ENCODE data around the gene CASZ1. TPM values are rescaled to one million over a fixed set of nuclear protein-coding genes. Genes with fewer than 3 reads are reported as not detected.

Gene CASZ1
- total RNA-seq, 6 donors from 2014 or later: 39.7 to 112 (median 60.8) TPM

GRCh38 chr1:10720635-10721034, 75.8 kb downstream of the CASZ1 start:
- H3K27ac ChIP-seq: no peak overlapping the region
- H3K36me3 ChIP-seq: no peaks in the 10 kb centered on the region
- 86 to 87% methylated on average over 8 to 12 of the region's 12 CpGs for WGBS, 2 donors
- H3K4me1 ChIP-seq: peaks cover 22 to 68% (median 38%) of the 10 kb centered on the region in 4 donors
- no peaks in the 10 kb centered on the region for H3K9me3 ChIP-seq
- ATAC-seq (ENCODE audit: low FRiP score in 2 of 2) (no peak), DNase-seq (no peak)
- H3K4me3 ChIP-seq: no peak overlapping the region
- no peak for TF ChIP-seq EP300 (IDR thresholded peaks at IDR 0.05)
- TF ChIP-seq POLR2A (IDR thresholded peaks at IDR 0.05): no peak
- TF ChIP-seq, protein P1, sequence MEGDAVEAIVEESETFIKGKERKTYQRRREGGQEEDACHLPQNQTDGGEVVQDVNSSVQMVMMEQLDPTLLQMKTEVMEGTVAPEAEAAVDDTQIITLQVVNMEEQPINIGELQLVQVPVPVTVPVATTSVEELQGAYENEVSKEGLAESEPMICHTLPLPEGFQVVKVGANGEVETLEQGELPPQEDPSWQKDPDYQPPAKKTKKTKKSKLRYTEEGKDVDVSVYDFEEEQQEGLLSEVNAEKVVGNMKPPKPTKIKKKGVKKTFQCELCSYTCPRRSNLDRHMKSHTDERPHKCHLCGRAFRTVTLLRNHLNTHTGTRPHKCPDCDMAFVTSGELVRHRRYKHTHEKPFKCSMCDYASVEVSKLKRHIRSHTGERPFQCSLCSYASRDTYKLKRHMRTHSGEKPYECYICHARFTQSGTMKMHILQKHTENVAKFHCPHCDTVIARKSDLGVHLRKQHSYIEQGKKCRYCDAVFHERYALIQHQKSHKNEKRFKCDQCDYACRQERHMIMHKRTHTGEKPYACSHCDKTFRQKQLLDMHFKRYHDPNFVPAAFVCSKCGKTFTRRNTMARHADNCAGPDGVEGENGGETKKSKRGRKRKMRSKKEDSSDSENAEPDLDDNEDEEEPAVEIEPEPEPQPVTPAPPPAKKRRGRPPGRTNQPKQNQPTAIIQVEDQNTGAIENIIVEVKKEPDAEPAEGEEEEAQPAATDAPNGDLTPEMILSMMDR (IDR thresholded peaks at IDR 0.05): no peak
- no peak for TF ChIP-seq POLR2AphosphoS5 (IDR thresholded peaks at IDR 0.05)
- no peaks in the 10 kb centered on the region for H3K27me3 ChIP-seq

- 89 to 94% methylated on average over 8 to 9 of the region's 9 CpGs for WGBS, 2 donors
Observed at GRCh38 chr1:10718083-10718415, 78.4 kb downstream of the CASZ1 start.

GRCh38 chr1:10717296-10718082, 79.0 kb downstream of the CASZ1 start:
- no peak for DNase-seq
- peaks cover 11 to 56% (median 25%) of the 10 kb centered on the region in 4 donors for H3K4me1 ChIP-seq
- H3K4me3 ChIP-seq: peak overlapping the region in 1 of 4 donors; percentile 8
- no peaks in the 10 kb centered on the region for H3K36me3 ChIP-seq
- peak overlapping the region; percentile 51 to 77 (median 56) for H3K27ac ChIP-seq
- H3K9me3 ChIP-seq: no peaks in the 10 kb centered on the region
- no peak for TF ChIP-seq POLR2A (IDR thresholded peaks at IDR 0.05)
- peak in 1 of 2 donors; percentile 31 for TF ChIP-seq POLR2AphosphoS5 (IDR thresholded peaks at IDR 0.05)
- ATAC-seq (ENCODE audit: low FRiP score in 2 of 2): no peak
- no peaks in the 10 kb centered on the region for H3K27me3 ChIP-seq
- WGBS, 2 donors: 40 to 64% methylated on average over 7 to 22 of the region's 22 CpGs

More at GRCh38 chr1:10718083-10718415, 78.4 kb downstream of the CASZ1 start:
- Histone ChIP-seq H3K4me3 (peak overlapping the region in 1 of 4 donors; percentile 8), H3K36me3 (no peaks in the 10 kb centered on the region), H3K9me3 (no peaks in the 10 kb centered on the region), H3K27me3 (no peaks in the 10 kb centered on the region), H3K27ac (peak overlapping the region; percentile 51 to 77 (median 56)), H3K4me1 (peaks cover 11 to 56% (median 26%) of the 10 kb centered on the region in 4 donors)
- DNase-seq (no peak), ATAC-seq (ENCODE audit: low FRiP score in 2 of 2) (no peak)
- TF ChIP-seq EP300 (IDR thresholded peaks at IDR 0.05): no peak
- TF ChIP-seq POLR2A (IDR thresholded peaks at IDR 0.05): no peak
- TF ChIP-seq, protein P1 (IDR thresholded peaks at IDR 0.05): no peak
- no peak for TF ChIP-seq POLR2AphosphoS5 (IDR thresholded peaks at IDR 0.05)

GRCh38 chr1:10716840-10717239, 79.6 kb downstream of the CASZ1 start:
- no peak for DNase-seq
- Histone ChIP-seq H3K27me3 (no peaks in the 10 kb centered on the region), H3K4me3 (peak overlapping the region in 1 of 4 donors; percentile 8), H3K4me1 (peaks cover 11 to 56% (median 26%) of the 10 kb centered on the region in 4 donors), H3K27ac (peak overlapping the region in 2 of 4 donors; percentile 58 to 77), H3K36me3 (no peaks in the 10 kb centered on the region), H3K9me3 (no peaks in the 10 kb centered on the region)
- ATAC-seq (ENCODE audit: low FRiP score in 2 of 2): peak in 1 of 2 donors; percentile 4
- TF ChIP-seq, protein P1 (IDR thresholded peaks at IDR 0.05): no peak
- TF ChIP-seq POLR2A (IDR thresholded peaks at IDR 0.05) (no peak), POLR2AphosphoS5 (IDR thresholded peaks at IDR 0.05) (no peak), EP300 (IDR thresholded peaks at IDR 0.05) (no peak)
- WGBS, 2 donors: 60 to 67% methylated on average over 10 of the region's 10 CpGs

GRCh38 chr1:10714337-10715114, 81.9 kb downstream of the CASZ1 start:
- peak; percentile 78 to 88 for DNase-seq
- no peaks in the 10 kb centered on the region for H3K36me3 ChIP-seq
- peak overlapping the region; percentile 35 to 73 (median 56) for H3K27ac ChIP-seq
- H3K4me3 ChIP-seq: no peak overlapping the region
- peaks cover 16 to 65% (median 37%) of the 10 kb centered on the region in 4 donors for H3K4me1 ChIP-seq
- H3K27me3 ChIP-seq: no peaks in the 10 kb centered on the region
- peak; percentile 25 to 77 for ATAC-seq (ENCODE audit: low FRiP score in 2 of 2)
- no peaks in the 10 kb centered on the region for H3K9me3 ChIP-seq
- TF ChIP-seq POLR2AphosphoS5 (IDR thresholded peaks at IDR 0.05) (peak in 1 of 2 donors; percentile 21), EP300 (IDR thresholded peaks at IDR 0.05) (no peak), POLR2A (IDR thresholded peaks at IDR 0.05) (peak in 1 of 4 donors; percentile 23)
- TF ChIP-seq, protein P1 (IDR thresholded peaks at IDR 0.05): peak in 1 of 6 experiments; percentile 8
- WGBS, 2 donors: 72 to 73% methylated on average over 15 to 22 of the region's 22 CpGs
